Activated CD4-positive, CD25-positive, alpha-beta regulatory T cell (primary cell): ENCODE data around the gene SNRNP35.
"Not testable (repeated sequence)": the region's sequence is repeated elsewhere in the genome, so short reads cannot be mapped to it uniquely, and the experiment has no call there.

Experiments used
- DNase-seq, 4 experiments: peaks; one replicate each; lab custom pipeline; 2025; lab: John Stamatoyannopoulos, UW

Gene SNRNP35

DNA sequence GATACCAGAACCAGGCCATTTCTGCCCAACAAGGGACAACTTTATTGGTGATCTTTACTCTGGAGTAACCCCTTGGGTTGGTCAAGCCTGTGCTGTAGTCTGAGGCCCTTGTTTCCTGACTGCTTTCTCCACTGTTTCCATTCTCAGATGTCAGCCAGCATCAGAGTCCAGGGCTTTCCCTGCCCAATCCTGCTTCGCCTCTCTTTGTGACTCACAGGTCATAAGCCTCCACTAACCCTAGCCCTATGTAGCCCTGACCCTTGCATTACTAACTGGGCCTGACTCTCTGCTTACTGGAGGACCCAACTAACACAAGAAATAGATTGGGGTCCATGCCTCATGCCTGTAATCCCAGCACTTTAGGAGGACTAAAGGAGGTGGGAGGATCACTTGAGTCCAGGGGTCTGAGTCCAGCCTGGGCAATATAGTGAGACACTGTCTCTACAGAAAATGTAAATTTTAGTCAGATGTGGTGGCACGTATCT is 8.6 kb upstream of the SNRNP35 start:
- no peak for DNase-seq

GRCh38 chr12:123449856-123450255 is 8.1 kb upstream of the SNRNP35 start:
- DNase-seq: no peak

GRCh38 chr12:123450636-123451035 is 7.3 kb upstream of the SNRNP35 start:
- DNase-seq: no peak

DNA sequence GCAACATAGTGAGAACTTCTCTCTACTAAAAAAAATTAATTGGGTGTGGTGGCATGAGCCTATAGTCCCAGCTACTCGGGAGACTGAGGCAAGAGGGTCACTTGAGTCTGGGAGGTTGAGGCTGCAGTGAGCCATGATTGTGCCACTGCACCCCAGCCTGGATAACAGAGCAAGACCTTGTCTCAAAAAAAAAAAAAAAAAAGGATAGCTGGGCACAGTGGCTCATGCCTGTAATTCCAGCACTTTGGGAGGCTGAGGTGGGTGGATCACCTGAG is 5.7 kb upstream of the SNRNP35 start:
- DNase-seq: not testable (repeated sequence)

DNA sequence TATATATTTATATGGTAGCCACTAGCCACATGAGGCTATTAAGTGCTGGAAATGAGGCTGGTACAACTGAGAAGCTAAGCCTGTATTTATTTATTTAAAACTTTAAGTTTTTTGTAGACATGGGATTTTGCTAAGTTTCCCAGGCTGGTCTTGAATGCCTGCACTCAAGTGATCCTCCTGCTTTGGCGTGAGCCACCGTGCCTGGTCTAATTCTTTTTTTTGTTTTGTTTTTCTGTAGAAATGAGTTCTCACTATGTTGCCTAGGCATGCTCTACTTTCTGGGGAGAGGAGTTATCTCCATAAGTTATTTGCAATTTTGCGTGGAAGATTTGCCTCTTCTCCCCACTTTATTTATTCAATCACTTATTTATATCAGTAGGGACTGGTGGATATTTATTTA is 4.8 kb upstream of the SNRNP35 start:
- DNase-seq: no peak

DNA sequence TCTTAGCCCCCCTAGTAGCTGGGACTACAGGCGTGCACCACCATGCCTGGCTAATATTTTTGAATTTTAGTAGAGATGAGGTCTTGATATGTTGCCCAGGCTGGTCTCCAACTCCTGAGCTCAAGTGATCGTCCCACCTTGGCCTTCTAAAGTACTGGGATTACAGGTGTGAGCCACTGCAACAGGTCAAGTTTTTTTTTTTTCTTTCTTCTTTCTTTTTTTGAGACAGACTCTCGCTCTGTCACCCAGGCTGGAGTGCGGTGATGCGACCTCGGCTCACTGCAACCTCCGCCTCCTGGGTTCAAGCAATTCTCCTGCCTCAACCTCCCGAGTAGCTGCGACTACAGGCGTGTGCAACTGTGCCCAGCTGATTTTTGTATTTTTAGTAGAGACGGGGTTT is 5.2 kb downstream of the SNRNP35 start:
- DNase-seq: not testable (repeated sequence)

- DNase-seq: no peak
These were observed 7.1 kb downstream of the SNRNP35 start for GRCh38 chr12:123465084-123465483.

DNA sequence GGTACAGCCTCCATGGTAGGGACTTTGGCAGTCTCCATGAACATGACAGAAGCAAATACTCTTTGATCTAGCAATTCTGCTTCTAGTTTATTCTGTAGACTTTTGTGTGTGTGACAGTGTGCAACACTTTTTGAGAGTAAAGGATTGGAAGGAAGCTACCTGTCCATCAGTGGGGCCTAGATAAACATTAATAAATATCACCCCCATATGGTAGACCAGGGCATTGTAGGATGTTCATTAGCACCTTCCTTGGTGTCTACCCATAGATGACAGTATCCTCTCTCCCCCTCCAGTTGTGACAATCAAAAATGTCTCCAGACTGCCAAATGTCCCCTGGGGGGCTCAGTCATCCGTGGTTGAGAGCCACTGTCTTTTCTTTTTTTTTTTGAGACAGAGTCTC is 10.8 kb downstream of the SNRNP35 start:
- DNase-seq: no peak

DNA sequence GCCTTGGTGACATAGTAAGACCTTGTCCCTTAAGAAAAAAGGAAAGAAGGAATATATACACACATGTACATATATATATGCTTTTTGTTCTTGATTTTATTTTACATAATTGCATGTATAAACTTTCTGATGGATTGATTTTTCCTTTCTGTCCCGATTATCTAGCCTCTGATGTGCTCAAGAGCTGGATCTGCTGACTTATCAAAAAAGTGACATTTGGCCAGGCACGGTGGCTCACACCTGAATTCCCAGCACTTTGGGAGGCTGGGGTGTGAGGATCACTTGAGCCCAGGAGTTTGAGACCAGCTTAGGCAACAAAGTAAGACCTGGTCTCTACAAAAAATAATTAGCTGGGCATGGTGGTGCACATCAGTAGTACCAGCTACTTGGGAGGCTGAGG is 12.0 kb downstream of the SNRNP35 start:
- no peak for DNase-seq

- no peak for DNase-seq
These were observed 13.6 kb downstream of the SNRNP35 start for GRCh38 chr12:123471374-123472068.

GRCh38 chr12:123472438-123472849 is 14.5 kb downstream of the SNRNP35 start:
- DNase-seq: no peak

- no peak for DNase-seq
These were observed 16.7 kb downstream of the SNRNP35 start for GRCh38 chr12:123474485-123475245.

- DNase-seq: no peak
These were observed 17.3 kb downstream of the SNRNP35 start for GRCh38 chr12:123475246-123475703.

DNA sequence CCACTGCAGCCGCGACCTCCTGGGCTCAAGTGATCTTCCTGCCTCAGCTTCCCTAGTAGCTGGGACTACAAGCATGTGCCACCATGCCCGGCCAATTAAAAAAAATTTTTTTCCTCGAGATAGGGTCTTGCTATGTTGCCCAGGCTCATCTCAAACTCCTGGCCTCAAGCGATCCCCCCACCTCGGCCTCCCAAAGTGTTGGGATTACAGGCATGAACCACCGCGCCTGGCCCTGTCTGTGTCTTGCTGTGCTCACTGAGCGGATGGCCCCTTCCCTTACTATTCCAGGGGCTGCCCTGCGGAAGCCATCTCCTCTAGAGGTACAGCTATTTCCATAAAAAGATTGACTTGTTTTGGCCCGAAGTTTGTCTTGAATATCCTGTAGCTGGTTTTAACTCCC is 20.1 kb downstream of the SNRNP35 start:
- DNase-seq: no peak

DNA sequence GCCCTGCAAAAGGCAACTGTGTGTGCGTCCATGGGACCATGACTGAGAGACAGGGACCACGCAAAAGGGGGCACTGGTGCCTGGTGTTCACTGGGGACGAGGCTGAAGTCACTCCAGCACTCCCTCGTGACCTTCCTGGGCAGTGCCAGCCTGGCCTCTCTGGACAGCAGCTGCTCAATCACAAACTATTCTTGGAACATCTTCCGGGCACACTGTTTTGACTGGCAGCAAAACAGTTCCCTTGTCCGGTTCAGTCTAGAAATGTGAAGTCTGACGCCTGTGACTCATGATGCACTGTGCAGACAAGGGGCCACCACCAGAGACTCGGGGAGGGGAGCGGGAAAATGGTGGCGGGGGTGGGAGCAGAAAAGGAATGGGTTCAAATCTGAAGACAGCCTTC is 20.8 kb downstream of the SNRNP35 start:
- DNase-seq: no peak

GRCh38 chr12:123479442-123480180 is 21.7 kb downstream of the SNRNP35 start:
- DNase-seq: no peak

- not testable (repeated sequence) for DNase-seq
These were observed 23.3 kb downstream of the SNRNP35 start for GRCh38 chr12:123481251-123481650.

- DNase-seq: no peak
These were observed 24.9 kb downstream of the SNRNP35 start for GRCh38 chr12:123482876-123483275.

DNA sequence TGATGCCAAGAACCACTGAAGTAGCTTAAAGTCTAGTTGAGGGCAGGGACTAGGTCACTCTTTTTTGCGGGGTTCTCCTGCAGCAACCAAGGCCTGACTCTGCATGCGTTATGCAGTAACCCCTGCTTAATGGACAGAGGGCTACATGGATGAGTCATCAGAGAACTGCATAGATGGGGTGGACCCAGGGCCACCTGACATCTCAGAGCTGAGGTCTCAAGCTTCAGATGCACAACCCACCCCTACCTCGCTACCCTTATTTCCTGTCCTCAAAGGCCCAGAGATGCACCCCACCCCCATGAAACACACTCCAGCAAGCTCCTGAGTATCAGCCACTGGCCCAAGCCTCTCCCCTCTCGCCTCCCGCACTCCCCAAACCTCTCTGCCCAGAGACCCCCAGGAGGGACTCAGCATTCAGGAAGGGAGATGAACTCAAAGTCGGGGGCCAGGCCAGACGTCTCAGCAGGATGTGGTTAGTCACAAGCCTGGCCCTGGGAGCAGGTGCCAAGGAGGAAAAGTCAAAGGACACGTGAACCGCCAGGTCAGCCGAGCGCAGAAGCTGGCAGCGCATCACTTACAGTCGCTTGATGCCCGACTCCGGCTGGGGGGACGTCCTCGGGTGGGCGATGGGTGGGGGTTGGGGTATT is 25.8 kb downstream of the SNRNP35 start:
- DNase-seq: no peak

GRCh38 chr12:123485756-123486155 is 27.8 kb downstream of the SNRNP35 start:
- DNase-seq: no peak

DNA sequence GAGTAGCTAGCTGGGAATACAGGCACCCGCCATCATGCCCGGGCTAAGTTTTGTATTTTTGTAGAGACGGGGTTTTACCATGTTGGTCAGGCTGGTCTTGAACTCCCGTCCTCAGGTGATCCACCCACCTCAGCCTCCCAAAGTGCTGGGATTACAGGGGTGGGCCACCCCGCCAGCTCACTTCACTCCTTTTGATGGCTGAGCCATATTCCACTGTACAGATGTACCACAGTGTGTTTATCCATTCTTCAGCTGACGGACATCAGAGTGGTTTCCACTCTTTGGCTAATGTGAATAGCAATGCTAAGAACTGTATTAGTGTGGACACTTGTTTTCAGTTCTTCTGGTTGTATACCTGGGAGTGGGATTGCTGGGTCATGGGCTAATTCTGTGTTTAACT is 29.5 kb downstream of the SNRNP35 start:
- no peak for DNase-seq

DNA sequence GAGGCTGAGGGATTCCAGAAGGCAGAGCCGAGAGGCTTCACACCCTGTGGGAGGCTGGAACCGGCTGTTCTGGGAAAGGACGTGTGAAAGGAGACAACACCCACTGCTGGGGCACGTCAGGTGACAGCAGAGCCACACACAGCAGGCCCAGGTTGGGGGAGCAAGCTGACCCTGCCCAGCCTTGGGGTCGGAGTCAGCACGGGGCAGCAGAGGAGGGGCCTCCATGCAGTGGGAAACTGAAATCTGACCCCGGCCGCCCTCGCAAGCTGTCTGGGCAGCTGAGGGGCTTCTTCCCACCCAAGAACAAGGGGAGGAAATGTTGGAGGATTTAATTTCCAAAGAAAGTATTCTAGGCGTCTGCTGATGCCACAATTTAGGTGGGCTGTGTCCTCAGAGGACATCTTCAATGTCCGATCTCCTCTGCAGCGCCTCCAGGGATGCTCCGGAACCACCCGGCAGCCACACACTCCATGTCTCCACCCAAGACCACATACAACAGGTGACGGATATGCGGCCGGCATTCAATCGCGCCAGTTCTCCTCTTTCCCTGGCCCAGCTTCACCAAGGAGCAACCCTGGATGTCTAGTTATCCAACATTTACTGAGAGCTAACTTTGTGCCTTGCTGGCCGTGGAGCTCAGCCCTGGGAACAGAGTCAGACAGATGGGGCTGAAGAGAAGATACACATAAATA is 30.7 kb downstream of the SNRNP35 start:
- DNase-seq: no peak
